GM19397 (cell line): ENCODE results near the gene EXOC2.

Source experiments
- ATAC-seq: cut with Tn5 transposase; IDR thresholded peaks from one replicate; pipeline ENCODE4 v1.9.1; 2021; ENCODE audit warnings: mild to moderate bottlenecking, moderate library complexity; ENCODE audit not compliant: unreplicated experiment

Gene EXOC2

GRCh38 chr6:540490-540889, 152.4 kb downstream of the EXOC2 start:
- ATAC-seq: no peak

- no peak for ATAC-seq
These were observed 155.8 kb downstream of the EXOC2 start for GRCh38 chr6:537114-537513.

- ATAC-seq: no peak
These were observed 162.5 kb downstream of the EXOC2 start for GRCh38 chr6:530425-530824.

- no peak for ATAC-seq
These were observed 163.9 kb downstream of the EXOC2 start for GRCh38 chr6:528989-529388.

- ATAC-seq: no peak
These were observed 164.8 kb downstream of the EXOC2 start for GRCh38 chr6:527989-528673.

- no peak for ATAC-seq
These were observed 168.1 kb downstream of the EXOC2 start for GRCh38 chr6:524803-525202.

- no peak for ATAC-seq
These were observed 172.1 kb downstream of the EXOC2 start for GRCh38 chr6:520820-521219.

GRCh38 chr6:518218-518617, 174.7 kb downstream of the EXOC2 start:
- no peak for ATAC-seq

GRCh38 chr6:516213-516612, 176.7 kb downstream of the EXOC2 start:
- no peak for ATAC-seq

- no peak for ATAC-seq
These were observed 177.7 kb downstream of the EXOC2 start for GRCh38 chr6:515267-515666.

GRCh38 chr6:514396-514978, 178.5 kb downstream of the EXOC2 start:
- no peak for ATAC-seq

GRCh38 chr6:513961-514360, 179.0 kb downstream of the EXOC2 start:
- ATAC-seq: no peak

GRCh38 chr6:513058-513457, 179.9 kb downstream of the EXOC2 start:
- no peak for ATAC-seq

GRCh38 chr6:511488-512137, 181.3 kb downstream of the EXOC2 start:
- no peak for ATAC-seq

GRCh38 chr6:509676-510075, 183.3 kb downstream of the EXOC2 start:
- no peak for ATAC-seq

- ATAC-seq: no peak
These were observed 184.3 kb downstream of the EXOC2 start for GRCh38 chr6:508614-509013.

- ATAC-seq: no peak
These were observed 184.9 kb downstream of the EXOC2 start for GRCh38 chr6:508006-508405.

GRCh38 chr6:506920-507622, 185.9 kb downstream of the EXOC2 start:
- no peak for ATAC-seq

GRCh38 chr6:506508-506907, 186.4 kb downstream of the EXOC2 start:
- no peak for ATAC-seq

- no peak for ATAC-seq
These were observed 187.6 kb downstream of the EXOC2 start for GRCh38 chr6:505374-505773.

GRCh38 chr6:504446-504980, 188.4 kb downstream of the EXOC2 start:
- ATAC-seq: no peak
